IPS-20b (cell line): ENCODE measurements around the gene EIPR1.

Experiments used
- H3K27ac ChIP-seq: one replicate; pipeline ENCODE4 v1.5.1; 2013; ENCODE audit warnings: low read length
- H3K27me3 ChIP-seq: 2 replicates; pipeline ENCODE4 v1.6.1; 2013; ENCODE audit warnings: mild to moderate bottlenecking, low read length, inconsistent platforms; ENCODE audit not compliant: insufficient read depth
- H3K36me3 ChIP-seq: 2 replicates; pipeline ENCODE4 v1.6.1; 2013; ENCODE audit warnings: low read depth, mild to moderate bottlenecking, inconsistent platforms, low read length, moderate library complexity; ENCODE audit not compliant: insufficient read depth
- H3K4me1 ChIP-seq: 2 replicates; pipeline ENCODE4 v1.6.1; 2013; ENCODE audit warnings: mild to moderate bottlenecking, control low read depth, inconsistent platforms, low read length, moderate library complexity; ENCODE audit not compliant: insufficient read depth
- H3K4me3 ChIP-seq: 2 replicates; pipeline ENCODE4 v1.5.1; 2013; ENCODE audit warnings: mild to moderate bottlenecking, low read length, inconsistent platforms
- H3K9ac ChIP-seq: 2 replicates; pipeline ENCODE4 v1.6.1; 2013; ENCODE audit warnings: low read depth, mild to moderate bottlenecking, inconsistent platforms, low read length, moderate library complexity
- H3K9me3 ChIP-seq: 2 replicates; pipeline ENCODE4 v1.6.1; 2013; ENCODE audit warnings: mild to moderate bottlenecking, low read depth, low read length, inconsistent platforms; ENCODE audit not compliant: insufficient read depth

Gene EIPR1

DNA sequence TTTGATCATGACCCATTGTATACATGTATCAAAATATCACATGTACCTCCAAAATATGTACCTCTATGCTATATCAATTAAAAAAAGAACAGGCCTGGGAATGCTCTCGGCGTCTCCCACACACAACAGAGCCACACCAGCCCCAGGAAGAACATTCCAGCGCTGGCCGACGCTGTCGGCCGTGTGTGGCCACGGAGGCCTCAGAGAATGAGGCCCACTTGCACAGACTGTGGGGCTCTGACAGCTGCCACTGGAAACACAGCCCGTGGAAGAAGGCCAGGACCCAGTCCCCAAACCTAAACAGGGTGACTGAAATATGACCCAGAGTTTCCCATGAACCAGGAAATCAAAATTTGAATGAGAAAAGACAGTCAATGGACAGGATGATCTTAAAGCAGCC is 69.7 kb downstream of the EIPR1 start:
- H3K4me3 ChIP-seq = no peak overlapping the region
- H3K27me3 ChIP-seq = no peaks in the 10 kb centered on the region
- H3K4me1 ChIP-seq = peaks cover 8% of the 10 kb centered on the region
- no peak overlapping the region for H3K9ac ChIP-seq
- no peaks in the 10 kb centered on the region for H3K36me3 ChIP-seq
- H3K27ac ChIP-seq = no peak overlapping the region
- H3K9me3 ChIP-seq = no peaks in the 10 kb centered on the region

DNA sequence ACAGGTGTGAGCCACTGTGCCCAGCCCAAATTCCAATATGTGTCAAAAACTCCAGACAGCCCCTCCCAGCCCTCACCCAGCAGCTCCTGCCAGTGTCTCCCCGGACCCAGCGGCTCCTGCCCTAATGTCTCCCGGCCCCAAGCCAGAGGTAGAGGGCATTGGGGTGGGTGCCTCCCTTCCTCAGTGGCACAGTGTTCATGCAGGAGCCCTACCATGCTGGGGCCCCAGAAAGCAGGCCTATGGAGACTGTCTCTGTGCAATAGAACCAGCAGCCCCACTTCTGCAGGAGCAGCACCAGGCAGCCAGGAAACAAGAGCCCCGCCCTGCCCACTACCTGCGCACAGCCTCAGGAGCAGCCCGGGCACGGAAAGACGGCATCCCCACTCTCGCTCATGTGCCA is 70.4 kb downstream of the EIPR1 start:
- Histone ChIP-seq H3K4me3 (no peak overlapping the region), H3K27ac (no peak overlapping the region), H3K4me1 (peaks cover 8% of the 10 kb centered on the region), H3K9me3 (no peaks in the 10 kb centered on the region), H3K27me3 (no peaks in the 10 kb centered on the region), H3K9ac (no peak overlapping the region), H3K36me3 (no peaks in the 10 kb centered on the region)

DNA sequence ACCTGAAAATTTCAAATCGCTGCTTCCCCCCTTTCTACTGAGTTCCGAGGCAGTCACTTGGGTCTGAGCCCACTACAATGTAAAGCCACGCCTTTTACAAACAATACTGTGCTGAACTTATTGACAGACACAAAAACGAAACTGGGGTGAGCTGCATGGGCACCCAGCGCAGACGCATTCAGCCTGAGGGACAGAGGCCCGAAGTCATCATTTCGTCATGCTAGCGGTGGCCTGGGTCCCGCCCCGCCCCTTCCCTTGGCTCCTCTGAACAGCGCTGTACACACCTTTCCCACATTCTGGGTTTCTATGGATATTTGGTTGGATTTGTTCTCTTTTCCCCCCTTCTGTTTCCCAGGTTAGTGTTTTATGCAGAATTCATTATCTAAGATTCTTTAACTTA is 71.7 kb downstream of the EIPR1 start:
- H3K27ac ChIP-seq = no peak overlapping the region

DNA sequence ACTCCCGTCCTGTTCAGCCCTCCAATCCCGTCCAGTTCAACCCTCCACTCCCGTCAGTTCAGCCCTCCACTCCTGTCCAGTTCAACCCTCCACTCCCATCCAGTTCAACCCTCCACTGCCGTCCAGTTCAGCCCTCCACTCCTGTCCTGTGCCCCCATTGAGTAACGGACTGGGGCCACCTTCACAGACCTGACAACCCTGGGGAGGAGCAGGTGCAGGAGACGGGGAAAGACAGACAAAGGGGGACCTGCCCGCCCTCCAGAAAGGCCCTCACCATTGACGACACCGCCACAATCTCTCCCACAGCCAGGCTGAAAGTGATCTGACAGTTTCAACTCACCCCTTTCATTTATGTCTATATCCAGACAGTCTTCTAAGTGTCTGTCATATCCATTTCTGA is 72.2 kb downstream of the EIPR1 start:
- H3K9me3 ChIP-seq = no peaks in the 10 kb centered on the region
- H3K27me3 ChIP-seq = no peaks in the 10 kb centered on the region
- peaks cover 11% of the 10 kb centered on the region for H3K4me1 ChIP-seq
- no peak overlapping the region for H3K4me3 ChIP-seq
- no peaks in the 10 kb centered on the region for H3K36me3 ChIP-seq
- H3K9ac ChIP-seq = no peak overlapping the region
- H3K27ac ChIP-seq = no peak overlapping the region

More for the DNA sequence above, 71.7 kb downstream of the EIPR1 start:
- H3K4me3 ChIP-seq = no peak overlapping the region
- no peaks in the 10 kb centered on the region for H3K36me3 ChIP-seq
- H3K9ac ChIP-seq = no peak overlapping the region
- H3K9me3 ChIP-seq = no peaks in the 10 kb centered on the region
- no peaks in the 10 kb centered on the region for H3K27me3 ChIP-seq
- H3K4me1 ChIP-seq = peaks cover 8% of the 10 kb centered on the region

DNA sequence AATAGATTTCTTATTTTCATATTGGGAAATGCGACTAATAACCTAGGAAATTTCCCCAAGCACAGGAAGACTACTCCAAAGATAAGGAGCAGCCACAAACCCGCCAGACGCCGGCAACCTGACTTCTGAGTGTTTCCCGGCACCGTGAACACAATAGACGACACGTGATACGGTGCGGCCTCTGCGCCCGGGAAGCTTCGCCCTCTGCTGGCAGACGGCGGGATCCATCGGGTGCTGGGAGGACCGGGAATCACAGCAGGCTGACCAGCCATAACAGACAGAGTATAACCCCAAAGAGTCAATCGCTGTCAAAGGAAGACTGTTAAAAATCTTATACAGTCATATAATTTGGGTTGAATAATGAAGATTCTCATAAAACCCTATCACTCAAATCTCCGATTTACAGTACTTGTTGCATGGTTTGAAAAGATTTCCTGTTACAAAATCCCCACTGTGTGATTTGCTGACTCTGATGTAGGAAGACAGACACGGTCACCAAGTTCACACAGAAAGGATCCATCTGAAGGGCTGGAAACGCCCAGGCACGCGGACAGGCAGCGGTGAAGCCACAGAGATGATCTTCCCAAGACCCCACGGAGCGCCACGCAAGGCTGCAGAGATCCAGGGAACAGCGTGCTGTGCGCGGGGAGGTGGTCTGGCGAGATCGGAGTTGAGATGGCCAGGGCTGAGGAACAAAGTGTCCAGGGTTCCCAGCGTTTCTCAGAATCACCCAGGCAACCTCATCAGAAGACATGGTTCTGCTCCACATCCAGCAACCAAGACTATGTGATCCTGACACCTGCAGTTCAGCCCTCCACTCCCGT is 73.8 kb downstream of the EIPR1 start:
- Histone ChIP-seq H3K9me3 (no peaks in the 10 kb centered on the region), H3K4me1 (peaks cover 17% of the 10 kb centered on the region), H3K36me3 (no peaks in the 10 kb centered on the region), H3K27ac (no peak overlapping the region), H3K27me3 (no peaks in the 10 kb centered on the region), H3K4me3 (peak overlapping the region; percentile 52; the same call in 1 of the 2 replicates), H3K9ac (peak overlapping the region; percentile 77; the same call in 1 of the 2 replicates)

DNA sequence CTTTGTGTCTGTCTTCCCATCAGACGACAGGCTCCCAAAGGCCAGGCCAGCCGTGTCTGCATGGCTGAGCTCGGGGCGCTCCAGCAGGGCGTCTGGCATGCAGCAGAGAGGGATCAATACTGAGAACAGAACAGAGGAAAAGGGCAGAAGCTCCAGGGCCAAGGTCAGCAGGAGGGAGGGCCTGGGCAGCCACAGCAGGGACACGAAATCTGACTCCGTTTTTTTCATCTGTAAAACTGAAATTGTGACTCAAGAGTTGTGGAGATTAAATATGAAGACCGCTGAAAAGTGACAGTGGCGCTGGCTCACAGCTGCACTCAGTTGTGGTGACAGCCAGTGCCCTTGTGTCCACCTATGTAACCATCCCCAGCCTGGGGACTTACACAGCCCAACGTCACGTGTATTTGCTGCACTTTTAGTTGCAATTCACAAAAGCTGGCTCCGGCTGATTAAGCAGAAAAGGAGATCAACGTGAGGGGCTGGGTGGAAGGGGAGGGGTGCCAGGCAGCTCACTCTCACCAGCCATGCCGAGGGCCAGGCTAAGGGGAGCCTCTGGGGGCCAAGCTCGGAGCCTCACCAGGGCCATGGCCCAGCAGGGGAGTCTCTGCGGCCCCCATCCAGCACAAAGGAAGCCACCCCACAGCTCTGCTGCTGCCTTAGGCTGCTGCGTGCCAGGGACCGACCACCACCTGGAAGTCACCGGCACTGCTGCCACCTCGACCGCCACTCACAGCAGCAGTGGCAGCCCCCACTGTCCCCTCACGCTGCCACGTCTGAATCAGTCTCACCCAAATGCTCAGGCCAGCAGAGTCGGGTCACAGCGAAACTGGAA is 74.7 kb downstream of the EIPR1 start:
- H3K4me3 ChIP-seq = peak overlapping the region; percentile 52; the same call in 1 of the 2 replicates

DNA sequence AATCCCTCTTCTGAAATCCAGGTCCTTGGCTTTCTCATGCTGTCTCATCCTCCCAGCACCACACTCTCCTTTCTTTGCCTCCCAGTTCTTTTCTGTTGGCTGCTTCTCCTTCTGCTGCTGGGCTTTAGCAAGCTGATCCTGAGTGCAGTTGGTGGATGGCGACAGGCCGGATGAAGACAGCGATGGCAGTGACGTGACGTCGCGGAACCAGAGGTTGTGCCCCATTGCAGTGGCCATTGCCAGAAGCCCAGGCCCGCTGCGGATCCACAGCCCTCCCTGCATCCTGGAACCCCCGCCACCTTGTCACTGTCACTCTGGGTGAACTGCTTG is 75.2 kb downstream of the EIPR1 start:
- Histone ChIP-seq H3K36me3 (no peaks in the 10 kb centered on the region), H3K27me3 (no peaks in the 10 kb centered on the region), H3K27ac (no peak overlapping the region), H3K4me3 (no peak overlapping the region), H3K4me1 (peaks cover 10% of the 10 kb centered on the region), H3K9me3 (no peaks in the 10 kb centered on the region), H3K9ac (no peak overlapping the region)

More for the DNA sequence above, 74.7 kb downstream of the EIPR1 start:
- peaks cover 10% of the 10 kb centered on the region for H3K4me1 ChIP-seq
- H3K9me3 ChIP-seq = no peaks in the 10 kb centered on the region
- no peaks in the 10 kb centered on the region for H3K36me3 ChIP-seq
- H3K27ac ChIP-seq = no peak overlapping the region
- peak overlapping the region; percentile 77; the same call in 1 of the 2 replicates for H3K9ac ChIP-seq
- no peaks in the 10 kb centered on the region for H3K27me3 ChIP-seq

DNA sequence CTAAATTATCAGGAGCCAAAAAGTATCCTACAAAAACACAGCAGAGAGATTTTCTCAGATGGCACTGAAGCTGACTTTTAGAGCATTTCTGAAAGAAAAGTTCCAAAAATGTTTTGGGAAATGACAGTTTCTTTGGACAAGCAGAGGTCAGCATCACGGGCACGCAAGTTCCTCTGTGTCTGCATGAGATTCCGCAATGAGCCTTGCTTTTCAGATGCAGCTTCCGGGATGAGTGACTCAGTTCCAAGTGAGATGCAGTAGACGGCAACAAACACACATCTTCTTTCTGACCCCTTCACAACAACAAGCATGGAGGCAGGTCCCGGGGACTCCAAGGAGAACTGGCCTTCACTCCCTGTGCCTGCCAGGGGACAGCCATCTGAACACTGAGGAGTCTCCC is 76.6 kb downstream of the EIPR1 start:
- Histone ChIP-seq H3K4me3 (no peak overlapping the region), H3K9me3 (no peaks in the 10 kb centered on the region), H3K9ac (no peak overlapping the region), H3K27me3 (no peaks in the 10 kb centered on the region), H3K27ac (no peak overlapping the region), H3K36me3 (no peaks in the 10 kb centered on the region), H3K4me1 (peaks cover 10% of the 10 kb centered on the region)

DNA sequence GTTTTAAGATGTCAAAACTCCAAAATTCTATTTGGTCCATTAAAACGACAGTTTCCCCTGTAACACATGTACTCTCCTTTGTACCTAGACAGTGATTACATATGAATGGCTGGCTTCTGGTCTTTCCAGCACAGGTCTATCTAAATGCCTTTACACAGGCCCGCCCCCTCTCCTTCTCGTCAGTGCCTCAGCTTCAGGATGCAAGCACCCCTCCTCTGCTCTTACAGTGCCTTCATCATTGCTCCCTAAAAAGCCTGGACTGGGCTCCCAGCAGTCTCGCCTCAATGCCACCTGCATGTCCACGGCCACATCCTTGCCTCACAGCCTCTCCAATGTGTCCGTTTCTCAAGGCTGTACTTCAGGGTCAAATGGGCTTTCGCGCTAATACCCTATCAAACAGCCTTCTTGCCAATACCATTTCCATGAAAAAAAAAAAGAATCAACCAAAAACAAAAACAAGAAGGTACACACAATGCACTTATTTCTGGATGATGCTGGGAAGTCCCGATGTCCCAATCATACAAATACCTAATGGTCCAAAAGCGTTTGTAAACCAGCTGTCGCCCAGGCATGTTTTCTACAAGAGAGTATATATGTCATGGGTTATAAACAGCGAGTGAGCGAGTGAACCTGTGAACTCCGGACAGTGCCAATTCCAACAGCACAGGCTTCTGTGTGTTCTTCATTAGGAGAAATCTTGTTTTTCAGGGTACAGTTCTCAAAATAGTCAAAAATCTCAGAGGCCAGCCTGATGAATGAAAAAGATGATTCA is 77.2 kb downstream of the EIPR1 start:
- H3K27ac ChIP-seq = no peak overlapping the region
- no peaks in the 10 kb centered on the region for H3K9me3 ChIP-seq
- no peaks in the 10 kb centered on the region for H3K36me3 ChIP-seq
- H3K4me1 ChIP-seq = peaks cover 10% of the 10 kb centered on the region
- H3K9ac ChIP-seq = no peak overlapping the region
- no peak overlapping the region for H3K4me3 ChIP-seq
- H3K27me3 ChIP-seq = no peaks in the 10 kb centered on the region

DNA sequence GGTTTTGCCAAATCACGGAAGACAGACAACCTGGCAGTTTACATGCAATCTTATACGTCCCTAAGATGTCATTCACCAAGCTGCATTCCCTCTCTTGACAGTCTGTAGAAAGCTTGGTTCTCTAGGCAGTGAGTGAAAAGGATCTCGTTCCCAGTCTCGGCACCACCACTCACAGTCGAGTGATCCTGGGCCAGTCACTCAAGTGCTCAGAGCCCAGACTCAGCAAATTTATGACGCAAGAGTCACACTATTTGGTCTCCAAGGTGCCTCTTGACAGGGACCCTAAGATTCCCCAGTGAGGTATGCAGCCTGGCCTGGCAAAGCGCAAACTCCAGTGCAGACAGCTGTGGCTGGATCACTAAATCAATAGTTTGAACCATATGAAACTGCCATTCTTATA is 77.9 kb downstream of the EIPR1 start:
- Histone ChIP-seq H3K27ac (no peak overlapping the region), H3K4me1 (peaks cover 10% of the 10 kb centered on the region), H3K9me3 (no peaks in the 10 kb centered on the region), H3K27me3 (no peaks in the 10 kb centered on the region), H3K9ac (no peak overlapping the region), H3K36me3 (no peaks in the 10 kb centered on the region), H3K4me3 (no peak overlapping the region)

DNA sequence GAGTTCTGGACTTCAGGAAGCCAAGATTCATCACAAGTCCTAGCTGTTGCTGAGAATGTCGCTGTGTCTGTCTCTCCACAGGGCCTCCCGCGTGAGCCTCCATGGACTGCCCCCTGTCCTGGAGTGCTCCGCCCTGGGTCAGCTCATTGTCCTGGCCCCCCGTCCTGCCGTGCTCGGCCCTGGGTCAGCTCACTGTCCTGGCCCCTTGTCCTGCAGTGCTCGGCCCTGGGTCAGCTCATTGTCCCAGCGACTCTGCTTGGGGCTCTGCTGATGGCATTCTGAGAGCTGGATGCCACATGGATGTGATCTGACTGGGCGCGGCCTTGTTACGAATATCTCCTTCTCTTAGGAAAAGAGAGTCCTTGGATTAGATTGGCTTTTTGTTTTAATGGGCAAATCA is 78.5 kb downstream of the EIPR1 start:
- Histone ChIP-seq H3K27me3 (no peaks in the 10 kb centered on the region), H3K9me3 (no peaks in the 10 kb centered on the region), H3K4me3 (no peak overlapping the region), H3K27ac (no peak overlapping the region), H3K36me3 (no peaks in the 10 kb centered on the region), H3K9ac (no peak overlapping the region), H3K4me1 (peaks cover 10% of the 10 kb centered on the region)
